HTERT RPE-1 (cell line): Measurements from ENCODE around the gene S100A5.

ENCODE experiments used
- in situ Hi-C: fragments of 300-500 bp; cut with MboI; formaldehyde crosslinking; loops from 4 replicates; pipeline ENCODE4 v1.14.3; 2020; ENCODE audit warnings: low sequenced_read_pairs

The S100A5 gene

DNA sequence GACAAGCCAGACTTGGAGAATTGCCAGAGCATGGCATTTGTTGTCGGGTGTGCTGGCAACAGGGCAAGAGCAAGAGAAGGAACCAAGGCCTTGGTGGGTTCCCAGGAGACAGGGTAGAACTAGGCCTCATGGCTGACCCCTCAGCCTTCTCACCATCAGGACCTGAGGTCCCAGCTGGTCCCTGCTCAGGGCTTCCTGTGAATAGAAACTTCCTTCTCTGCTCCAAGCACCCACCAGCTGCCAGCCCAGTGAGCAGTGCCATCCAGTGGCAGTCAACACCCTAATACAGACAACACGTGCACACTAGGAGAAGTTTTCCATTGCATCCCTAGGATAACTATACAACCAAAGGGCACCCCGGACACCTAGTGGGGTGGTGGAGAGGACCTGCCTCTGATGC, 27.7 kb downstream of the S100A5 start:
- in situ Hi-C loops, result no loop called here

DNA sequence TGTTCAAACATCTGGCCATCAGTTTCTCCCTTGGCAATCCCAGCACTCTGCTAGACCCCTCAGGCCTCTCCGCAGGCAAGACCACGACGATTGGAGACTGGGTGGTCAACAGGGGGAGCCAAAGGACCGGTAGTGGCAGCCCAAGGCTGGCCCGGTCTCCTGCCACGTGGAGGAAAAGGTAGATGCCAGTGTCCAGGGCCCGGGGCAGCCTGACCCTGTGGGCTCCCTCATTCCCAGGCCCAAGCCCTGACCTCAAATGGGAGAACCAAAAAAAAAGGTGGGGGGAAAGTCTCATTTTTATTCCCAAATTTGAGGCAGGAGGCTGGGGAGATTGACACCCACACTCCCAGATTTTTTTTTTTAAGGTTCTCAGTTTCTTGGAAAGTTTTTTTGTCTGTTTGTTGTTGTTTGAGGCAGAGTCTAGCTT, 29.7 kb downstream of the S100A5 start:
- in situ Hi-C loops, result no loop called here

DNA sequence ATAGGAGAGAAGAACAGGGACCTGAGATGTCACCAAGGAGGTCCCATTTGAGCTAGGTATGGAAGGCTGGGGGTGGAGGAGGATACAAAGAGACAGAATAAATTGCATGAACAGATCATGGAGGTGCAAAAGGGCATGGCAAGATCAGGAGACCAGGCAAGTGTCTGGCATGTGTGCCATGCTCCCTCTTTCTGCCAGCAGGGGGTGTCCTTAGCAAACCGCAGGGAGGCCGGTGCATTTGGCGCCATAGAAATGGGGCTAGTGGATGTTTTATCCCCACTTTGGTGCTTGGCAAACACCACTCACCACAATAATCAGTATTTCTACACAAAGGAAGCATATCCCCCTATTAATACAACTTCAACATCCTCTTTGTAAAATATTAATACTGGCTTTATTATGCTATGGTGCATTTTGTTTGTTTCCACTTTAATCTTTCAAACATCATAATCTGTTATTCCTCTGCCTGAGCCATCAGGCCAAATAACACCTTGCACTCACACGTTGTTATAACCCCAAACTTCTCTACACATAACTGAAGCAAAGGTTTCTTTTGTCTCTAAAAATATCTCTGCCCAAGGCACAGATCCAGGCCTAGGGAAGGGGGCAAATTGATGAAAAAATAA, 30.9 kb downstream of the S100A5 start:
- in situ Hi-C loops, result no loop called here

DNA sequence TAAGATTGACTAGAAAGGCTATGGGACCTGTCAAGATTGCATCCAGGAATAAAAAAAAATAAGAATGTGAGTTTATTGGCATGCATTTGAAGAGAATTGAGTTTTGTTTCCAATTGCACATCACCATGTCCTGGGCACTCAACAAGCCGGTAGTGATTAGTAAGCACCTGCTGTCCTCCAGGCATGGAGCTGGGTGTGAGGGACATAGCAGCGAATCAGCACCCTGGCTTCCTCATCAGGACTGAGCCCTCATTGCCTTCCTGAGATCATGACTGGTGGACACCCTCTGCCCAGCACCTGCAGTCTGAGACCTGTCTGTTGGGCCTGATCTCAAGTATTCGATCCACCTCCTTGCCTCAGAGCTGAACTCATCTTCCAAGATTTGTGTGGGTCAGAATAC, 31.7 kb downstream of the S100A5 start:
- in situ Hi-C loops, result no loop called here

DNA sequence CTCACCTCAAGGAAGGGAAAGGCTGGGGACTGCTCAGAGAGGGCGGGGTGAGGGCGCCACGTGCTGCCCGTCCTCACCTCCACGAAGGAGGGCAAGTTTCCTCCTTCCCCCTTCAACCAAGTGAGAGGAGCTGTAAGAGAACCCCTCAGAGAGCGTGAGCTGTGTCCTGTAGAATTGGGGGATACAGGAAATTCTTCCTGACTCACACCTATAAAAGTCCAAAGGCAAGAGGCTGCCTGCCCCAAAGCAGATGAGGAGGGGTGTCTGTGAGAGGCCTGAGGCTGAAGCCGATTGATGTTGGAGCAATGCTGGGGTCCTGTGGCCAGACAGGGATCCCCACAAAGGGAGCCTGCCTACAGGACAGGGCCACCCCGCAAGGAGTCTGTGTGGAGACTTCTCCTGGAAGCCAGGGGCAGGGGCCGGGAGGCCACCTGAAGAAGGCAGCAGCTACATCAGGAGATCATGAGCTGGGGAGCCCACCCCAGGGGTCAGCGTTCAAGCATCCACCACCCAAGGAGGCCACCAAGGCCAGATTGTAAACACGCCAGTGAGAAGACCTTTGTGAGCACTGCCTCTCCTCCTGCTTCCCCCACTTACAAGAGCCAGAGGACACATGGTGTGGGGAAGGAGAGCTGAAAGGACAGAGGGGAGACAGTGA, 32.7 kb downstream of the S100A5 start:
- in situ Hi-C loops, result no loop called here

DNA sequence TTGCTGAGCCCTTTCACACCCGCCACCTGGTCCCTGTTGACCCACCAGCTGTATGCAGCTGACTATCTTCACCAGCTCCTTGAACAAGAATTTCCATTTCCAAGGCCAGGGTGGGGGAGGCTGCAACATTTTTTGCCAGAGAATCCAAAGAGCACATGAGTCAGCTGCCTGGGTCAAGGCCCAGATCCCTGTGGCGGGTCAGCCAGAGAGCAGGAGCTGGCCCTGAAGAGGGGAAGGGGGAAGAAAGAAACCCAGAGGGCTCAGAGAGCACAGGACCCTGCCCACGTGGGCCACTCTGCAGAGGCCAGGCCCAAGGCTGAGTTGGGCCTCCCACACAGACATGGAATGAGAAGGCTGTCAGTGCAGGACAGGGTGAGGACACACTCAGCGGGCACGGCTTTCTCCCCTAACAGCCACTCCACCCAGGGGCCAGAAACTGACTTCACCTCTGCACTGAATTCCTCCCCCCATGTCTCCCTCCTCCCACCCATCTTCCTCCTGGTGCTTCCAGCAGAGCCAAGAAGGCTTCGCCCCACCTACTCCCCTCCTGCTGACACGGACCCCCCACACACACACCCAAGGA, 33.8 kb downstream of the S100A5 start:
- in situ Hi-C loops, result no loop called here

DNA sequence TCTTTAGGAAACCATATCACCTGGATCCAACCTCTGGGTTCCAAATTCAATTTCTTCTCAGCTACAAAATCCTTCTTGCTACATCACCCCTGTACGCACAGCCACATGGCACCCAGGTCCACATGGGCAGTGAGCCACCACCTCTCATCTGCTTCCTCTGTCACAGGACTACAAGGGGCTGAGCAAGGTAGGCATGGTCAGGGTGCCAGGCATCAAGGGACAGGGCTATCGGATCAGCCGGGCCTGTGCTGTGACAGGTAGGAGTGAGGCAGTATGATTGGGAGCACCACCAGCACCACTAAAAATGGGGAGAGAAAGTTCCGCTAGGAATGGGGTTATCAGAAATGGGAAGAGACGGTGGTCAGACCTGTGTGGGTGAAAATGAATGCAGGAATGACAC, 34.3 kb downstream of the S100A5 start:
- in situ Hi-C loops, result no loop called here

DNA sequence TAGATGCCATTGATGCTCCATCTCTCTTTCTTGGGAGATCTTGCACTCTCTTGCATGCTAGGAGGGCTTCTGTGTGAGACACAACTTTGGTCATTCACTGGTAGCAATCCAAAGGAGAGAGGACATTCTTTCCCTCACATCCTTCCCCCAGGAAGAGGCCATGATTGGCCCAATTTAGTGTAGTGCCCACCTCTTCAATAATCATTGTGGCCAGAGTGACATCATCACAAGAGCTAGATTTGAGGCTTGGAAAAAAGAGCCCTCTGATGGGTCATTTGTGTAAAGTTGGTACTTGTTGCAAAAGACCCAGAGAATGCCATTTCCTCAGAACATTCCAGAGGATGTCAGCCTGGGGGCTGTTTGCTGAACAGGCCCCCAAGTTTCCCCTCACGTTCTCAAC, 35.2 kb downstream of the S100A5 start:
- in situ Hi-C loops, result no loop called here

DNA sequence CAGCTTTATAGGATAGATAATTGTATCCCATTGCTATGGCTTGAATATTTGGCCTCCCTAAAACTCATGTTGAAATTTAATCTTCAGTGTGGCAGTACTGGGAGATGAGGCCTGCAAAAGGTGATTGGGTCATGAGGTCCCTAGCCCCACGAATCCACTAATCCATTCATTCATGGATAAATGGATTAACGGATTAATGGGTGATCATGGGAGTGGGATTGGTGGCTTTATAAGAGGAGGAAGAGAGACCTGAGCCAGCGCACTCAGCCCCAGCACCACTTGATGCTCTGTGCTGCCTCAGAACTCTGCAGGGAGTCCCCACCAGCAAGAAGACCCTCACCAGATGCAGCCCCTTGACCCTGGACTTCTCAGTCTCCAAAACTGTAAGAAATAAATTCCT, 37.0 kb downstream of the S100A5 start:
- in situ Hi-C loops, result no loop called here

DNA sequence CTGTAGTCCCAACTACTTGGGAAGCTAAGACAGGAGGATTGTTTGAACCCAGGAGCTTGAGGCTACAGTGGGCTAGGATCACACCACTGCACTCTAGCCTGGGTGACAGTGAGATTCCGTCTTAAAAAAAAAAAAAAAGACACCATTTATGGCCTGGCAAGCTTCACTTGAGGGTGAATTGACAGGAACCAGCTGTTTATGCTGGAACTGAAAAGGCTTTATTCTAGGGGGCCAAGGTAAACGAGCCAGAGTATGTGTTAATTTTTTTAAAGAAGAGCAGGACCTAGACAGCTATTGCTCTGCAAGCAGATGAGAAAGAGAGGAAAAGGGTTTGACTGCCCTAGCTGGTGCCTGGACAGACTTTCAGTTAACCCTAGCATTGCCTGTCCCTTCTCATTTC, 42.0 kb downstream of the S100A5 start:
- in situ Hi-C loops, result no loop called here

DNA sequence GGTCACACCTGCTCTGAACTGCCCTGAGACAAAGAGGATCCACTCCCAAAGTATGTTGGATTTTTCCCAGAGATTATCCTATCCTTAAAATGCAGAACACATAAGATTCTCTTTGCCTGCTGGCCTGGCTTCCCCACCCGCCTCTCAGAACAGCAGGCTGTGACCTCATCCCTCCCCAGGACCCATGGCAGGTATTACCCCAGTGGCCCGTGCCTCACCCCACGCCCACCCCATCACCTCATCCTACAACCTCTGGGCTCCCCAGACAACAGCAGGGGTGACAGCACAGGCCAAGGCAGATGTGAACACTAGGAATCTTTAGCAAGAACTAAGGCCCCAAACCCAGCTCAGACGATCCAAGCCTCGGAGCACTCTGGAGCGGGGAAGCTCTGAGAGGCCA, 45.2 kb downstream of the S100A5 start:
- in situ Hi-C loops, result no loop called here

DNA sequence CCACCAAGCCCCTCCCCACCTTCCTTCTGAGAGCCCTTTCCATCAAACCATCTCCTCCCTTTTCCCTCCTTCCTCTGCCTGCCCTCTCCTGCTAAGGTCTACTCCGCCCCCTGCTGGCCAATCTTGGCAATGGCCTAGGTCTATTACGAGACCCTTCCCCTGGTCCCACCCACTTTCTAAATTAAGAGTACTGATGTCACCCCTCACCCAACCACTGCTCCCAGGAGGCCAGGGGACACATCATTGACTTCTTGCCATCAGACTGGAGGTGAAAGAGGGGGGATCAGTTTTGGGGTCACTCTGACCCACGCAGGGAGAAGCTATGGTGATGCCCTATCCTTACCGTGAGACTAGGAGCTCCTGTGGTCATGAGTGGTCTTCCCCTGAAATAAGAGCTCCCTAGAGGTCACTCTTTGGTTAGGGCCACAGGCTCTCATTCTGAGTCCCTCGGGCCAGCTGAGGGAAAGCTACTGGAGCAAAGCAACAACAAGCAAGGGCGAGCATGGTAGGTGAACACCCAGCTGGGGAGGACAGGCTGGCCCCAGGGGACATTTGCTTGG, 45.7 kb downstream of the S100A5 start:
- in situ Hi-C loops, result no loop called here

DNA sequence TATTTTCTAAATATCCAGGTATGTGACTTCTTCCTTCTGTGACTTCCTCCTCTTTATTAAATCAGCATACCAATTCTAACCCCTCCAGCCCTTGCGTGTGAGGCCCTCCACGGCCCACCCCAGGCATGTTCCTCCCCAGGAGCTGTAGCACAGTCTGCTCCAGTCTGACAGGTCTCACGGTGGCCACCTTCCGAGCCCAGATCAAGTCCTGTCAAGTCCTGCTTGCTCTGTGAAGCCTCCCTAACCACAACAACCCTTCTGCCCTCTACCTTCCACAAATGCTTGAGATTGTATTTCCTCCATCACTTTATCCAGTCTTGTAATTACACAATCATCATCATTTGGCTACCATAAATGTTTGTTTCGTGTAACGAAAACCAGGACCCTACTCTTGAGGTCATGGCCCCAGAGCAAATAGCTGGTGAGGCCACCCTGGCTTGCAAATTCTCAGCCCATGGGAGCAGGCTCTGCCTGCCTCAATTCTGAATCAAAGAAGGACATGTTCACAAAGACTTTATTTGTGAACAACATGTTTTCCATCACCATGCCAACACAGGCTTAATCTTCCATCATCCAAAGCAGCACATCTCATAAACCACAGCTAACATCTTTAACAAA, 47.3 kb downstream of the S100A5 start:
- in situ Hi-C loops, result no loop called here

DNA sequence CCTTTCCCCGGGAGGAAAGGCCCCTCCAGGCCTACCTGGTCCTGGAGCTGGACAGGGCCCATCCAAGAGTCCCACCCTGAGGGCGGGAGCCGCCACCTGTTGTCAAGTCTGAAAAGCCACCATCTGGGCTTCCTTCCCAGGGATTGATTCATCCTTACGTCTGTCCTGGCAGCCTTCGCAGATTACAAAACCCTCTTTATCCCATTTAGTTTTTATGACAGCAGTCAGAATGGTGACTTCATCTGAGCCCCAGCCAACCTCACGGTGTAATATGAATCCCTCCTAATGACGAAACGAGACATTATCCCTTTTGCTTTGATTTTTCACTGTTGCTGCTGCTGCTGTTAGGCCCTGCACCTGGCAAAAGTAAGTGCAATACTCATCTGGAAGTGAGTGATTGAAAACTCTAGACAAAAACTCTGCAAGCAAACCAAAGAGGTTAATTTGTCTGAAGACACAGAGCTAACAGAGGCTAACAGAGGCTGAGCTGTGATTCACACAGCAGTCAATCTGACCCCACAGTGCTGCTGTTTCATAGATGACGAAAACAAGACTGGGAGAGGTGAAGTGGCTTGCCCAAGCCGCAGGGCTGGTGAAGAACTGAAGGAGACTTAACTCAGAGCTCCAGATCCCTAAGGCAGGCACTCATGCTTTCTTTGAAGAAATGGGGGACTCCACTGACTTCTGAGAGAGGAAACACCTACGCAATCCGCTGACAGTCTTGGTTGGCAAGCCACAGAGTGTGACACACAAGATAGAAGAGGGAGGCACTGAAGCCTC, 50.3 kb downstream of the S100A5 start:
- in situ Hi-C loops, result no loop called here

DNA sequence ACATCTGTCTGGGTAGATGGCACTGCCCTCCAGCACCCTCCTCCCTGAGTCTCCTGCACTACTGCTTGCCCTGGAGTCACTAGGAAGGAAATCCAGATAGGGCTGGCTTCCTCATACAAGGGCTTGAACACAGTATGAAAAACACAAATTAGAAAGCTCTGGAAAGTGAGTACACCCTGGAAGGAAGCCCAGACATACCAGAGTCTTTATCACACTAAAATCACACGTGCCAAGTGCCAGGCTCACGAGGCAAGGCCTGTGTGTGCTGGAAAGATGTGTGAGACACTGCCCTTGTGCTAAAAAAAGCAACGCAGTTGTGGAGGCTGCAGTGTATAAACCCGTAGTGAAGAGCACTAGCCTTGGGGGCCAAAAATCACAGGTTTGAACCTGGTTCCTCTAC, 52.0 kb downstream of the S100A5 start:
- in situ Hi-C loops, result no loop called here

DNA sequence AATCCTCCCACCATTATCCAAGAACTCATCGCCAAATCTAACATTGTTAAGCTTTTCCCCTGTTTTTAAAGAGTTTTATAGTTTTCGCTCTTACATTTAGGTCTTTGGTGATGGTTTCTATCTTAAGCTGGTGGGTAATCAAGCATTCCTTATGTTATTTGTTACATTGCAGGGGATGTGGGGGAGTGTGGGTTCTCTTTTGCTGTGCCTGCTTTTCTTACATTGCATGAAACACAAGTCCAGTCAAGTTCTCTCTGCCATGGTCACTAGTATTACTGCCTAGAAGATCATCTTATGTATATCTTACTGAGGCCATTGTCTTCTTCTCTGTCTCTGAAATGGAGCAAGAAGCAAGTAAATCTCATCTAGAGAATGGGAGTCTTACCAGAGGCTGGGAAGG, 53.0 kb downstream of the S100A5 start:
- in situ Hi-C loops, result no loop called here
